Duodenal mucosa (tissue), 2 donors: ENCODE data around the gene MYH11.

ENCODE experiments used
- H3K27ac ChIP-seq: one replicate; pipeline ENCODE4 v1.7.0; 2013; ENCODE audit warnings: low read depth, low read length
- H3K27me3 ChIP-seq, 2 donors: one replicate each; pipeline ENCODE4 v1.7.0; 2013; ENCODE audit warnings: low read length in 2 of 2, control low read depth in 1 of 2; ENCODE audit not compliant: insufficient read depth in 2 of 2, control insufficient read depth in 1 of 2
- H3K36me3 ChIP-seq, 2 donors: one replicate each; pipeline ENCODE4 v1.7.0; 2013; ENCODE audit warnings: low read length in 2 of 2, control low read depth in 1 of 2; ENCODE audit not compliant: insufficient read depth in 2 of 2, control insufficient read depth in 1 of 2
- H3K4me1 ChIP-seq, 2 donors: one replicate each; pipeline ENCODE4 v1.7.0; 2013; ENCODE audit warnings: low read length in 2 of 2, control low read depth in 1 of 2; ENCODE audit not compliant: insufficient read depth in 2 of 2, control insufficient read depth in 1 of 2
- H3K4me3 ChIP-seq, 2 donors: one replicate each; pipeline ENCODE4 v1.7.0; 2013; ENCODE audit warnings: low read length in 2 of 2, low read depth in 1 of 2
- H3K9ac ChIP-seq, 2 donors: one replicate each; pipeline ENCODE4 v1.7.0; 2013; ENCODE audit warnings: low read length in 2 of 2, low read depth in 1 of 2
- H3K9me3 ChIP-seq, 2 donors: one replicate each; pipeline ENCODE4 v1.7.0; 2013; ENCODE audit warnings: low read length in 2 of 2, control low read depth in 1 of 2; ENCODE audit not compliant: control insufficient read depth in 1 of 2

Gene MYH11

GRCh38 chr16:15856901-15857698 is at the start of gene MYH11:
Gene MYH11 (minus strand): TSS chr16:15857028. CDS start chr16:15838252, 18,776 bp downstream.
- H3K27me3 ChIP-seq, result peaks cover 10 to 25% of the 10 kb centered on the region in 2 donors
- H3K4me3 ChIP-seq, result peak within 1 kb of the TSS; percentile 54 to 57
- H3K9ac ChIP-seq, result peak within 1 kb of the TSS in 1 of 2 donors; percentile 11
- H3K4me1 ChIP-seq, result peaks cover 0 to 9% of the 10 kb centered on the region in 2 donors
- no peak within 1 kb of the TSS for H3K27ac ChIP-seq
- H3K9me3 ChIP-seq, result no peaks in the 10 kb centered on the region
- no peaks in the 10 kb centered on the region for H3K36me3 ChIP-seq

GRCh38 chr16:15906439-15906838 is 49.6 kb upstream of the MYH11 start:
- Histone ChIP-seq H3K27ac (no peak overlapping the region), H3K9ac (no peak overlapping the region), H3K4me3 (no peak overlapping the region), H3K9me3 (no peaks in the 10 kb centered on the region), H3K36me3 (no peaks in the 10 kb centered on the region), H3K27me3 (no peaks in the 10 kb centered on the region), H3K4me1 (no peaks in the 10 kb centered on the region)

GRCh38 chr16:15903960-15904359 is 47.1 kb upstream of the MYH11 start:
- H3K9ac ChIP-seq, result no peak overlapping the region
- peaks cover 0 to 5% of the 10 kb centered on the region in 2 donors for H3K4me1 ChIP-seq
- no peak overlapping the region for H3K27ac ChIP-seq
- no peak overlapping the region for H3K4me3 ChIP-seq
- no peaks in the 10 kb centered on the region for H3K9me3 ChIP-seq
- H3K27me3 ChIP-seq, result no peaks in the 10 kb centered on the region
- H3K36me3 ChIP-seq, result no peaks in the 10 kb centered on the region

- Histone ChIP-seq H3K36me3 (no peaks in the 10 kb centered on the region), H3K27me3 (no peaks in the 10 kb centered on the region), H3K9ac (no peak overlapping the region), H3K4me1 (peaks cover 0 to 5% of the 10 kb centered on the region in 2 donors), H3K9me3 (no peaks in the 10 kb centered on the region), H3K27ac (no peak overlapping the region), H3K4me3 (no peak overlapping the region)
These were observed 44.2 kb upstream of the MYH11 start for GRCh38 chr16:15900901-15901500.

- no peak overlapping the region for H3K27ac ChIP-seq
- H3K9ac ChIP-seq, result no peak overlapping the region
These were observed 43.5 kb upstream of the MYH11 start for GRCh38 chr16:15900357-15900756.

GRCh38 chr16:15899538-15900100 is 42.8 kb upstream of the MYH11 start:
- H3K4me3 ChIP-seq, result no peak overlapping the region
- no peaks in the 10 kb centered on the region for H3K9me3 ChIP-seq
- no peak overlapping the region for H3K27ac ChIP-seq
- H3K4me1 ChIP-seq, result peaks cover 0 to 5% of the 10 kb centered on the region in 2 donors
- no peak overlapping the region for H3K9ac ChIP-seq
- H3K36me3 ChIP-seq, result no peaks in the 10 kb centered on the region
- no peaks in the 10 kb centered on the region for H3K27me3 ChIP-seq

More at GRCh38 chr16:15900357-15900756, 43.5 kb upstream of the MYH11 start:
- no peaks in the 10 kb centered on the region for H3K36me3 ChIP-seq
- no peaks in the 10 kb centered on the region for H3K9me3 ChIP-seq
- H3K27me3 ChIP-seq, result no peaks in the 10 kb centered on the region
- no peak overlapping the region for H3K4me3 ChIP-seq
- peaks cover 0 to 5% of the 10 kb centered on the region in 2 donors for H3K4me1 ChIP-seq

- no peak overlapping the region for H3K4me3 ChIP-seq
- no peaks in the 10 kb centered on the region for H3K27me3 ChIP-seq
- no peaks in the 10 kb centered on the region for H3K9me3 ChIP-seq
- H3K9ac ChIP-seq, result no peak overlapping the region
- H3K36me3 ChIP-seq, result no peaks in the 10 kb centered on the region
- H3K4me1 ChIP-seq, result peaks cover 0 to 5% of the 10 kb centered on the region in 2 donors
- H3K27ac ChIP-seq, result no peak overlapping the region
These were observed 41.8 kb upstream of the MYH11 start for GRCh38 chr16:15898654-15899053.

- Histone ChIP-seq H3K4me3 (no peak overlapping the region), H3K9me3 (no peaks in the 10 kb centered on the region), H3K9ac (no peak overlapping the region), H3K27ac (no peak overlapping the region), H3K36me3 (no peaks in the 10 kb centered on the region), H3K27me3 (no peaks in the 10 kb centered on the region), H3K4me1 (peaks cover 0 to 5% of the 10 kb centered on the region in 2 donors)
These were observed 41.0 kb upstream of the MYH11 start for GRCh38 chr16:15897834-15898254.

- H3K4me3 ChIP-seq, result no peak overlapping the region
- H3K27me3 ChIP-seq, result no peaks in the 10 kb centered on the region
- no peaks in the 10 kb centered on the region for H3K9me3 ChIP-seq
- no peaks in the 10 kb centered on the region for H3K36me3 ChIP-seq
- no peak overlapping the region for H3K9ac ChIP-seq
- H3K4me1 ChIP-seq, result peaks cover 0 to 5% of the 10 kb centered on the region in 2 donors
- no peak overlapping the region for H3K27ac ChIP-seq
These were observed 40.4 kb upstream of the MYH11 start for GRCh38 chr16:15897121-15897780.
